Progenitor cell of endocrine pancreas (in vitro differentiated cells): ENCODE measurements around the gene FAM90A1. TPM values are rescaled to one million over a fixed set of nuclear protein-coding genes. Genes with fewer than 3 reads are reported as not detected.
A peak's percentile ranks its signal among the peaks of the same experiment; 100 is the strongest.
"Not testable (repeated sequence)": the region's sequence is repeated elsewhere in the genome, so short reads cannot be mapped to it uniquely, and the experiment has no call there.

Experiments used
- DNase-seq: peaks from one replicate; pipeline ENCODE4 v3.0.0; 2021; ENCODE audit warnings: low spot score; ENCODE audit not compliant: unreplicated experiment
- H3K27ac Mint-ChIP-seq: 2 replicates; pipeline ENCODE4 v1.8.0; 2021; ENCODE audit warnings: mild to moderate bottlenecking, moderate library complexity, mixed read lengths
- H3K27me3 Mint-ChIP-seq: 2 replicates; pipeline ENCODE4 v1.8.0; 2021; ENCODE audit warnings: mixed read lengths
- H3K36me3 Mint-ChIP-seq: 2 replicates; pipeline ENCODE4 v1.8.0; 2022; ENCODE audit warnings: mixed read lengths; ENCODE audit not compliant: insufficient read depth
- H3K4me1 Mint-ChIP-seq: 2 replicates; pipeline ENCODE4 v1.8.0; 2021; ENCODE audit warnings: low read depth, mixed read lengths
- H3K4me3 Mint-ChIP-seq: 2 replicates; pipeline ENCODE4 v1.8.0; 2021; ENCODE audit warnings: low read depth, mild to moderate bottlenecking, moderate library complexity, mixed read lengths
- H3K9me3 Mint-ChIP-seq: 2 replicates; pipeline ENCODE4 v1.8.0; 2021; ENCODE audit warnings: low read depth, mixed read lengths
- CTCF ChIP-seq: fragments of 200-600 bp; sonication (generic); IDR thresholded peaks from one replicate; pipeline ENCODE4 v1.5.0; 2021; ENCODE audit warnings: antibody characterized with exemption, mild to moderate bottlenecking; ENCODE audit not compliant: unreplicated experiment
- total RNA-seq: library from RNA; stranded (reverse); gene quantifications from 2 replicates; pipeline ENCODE4 v1.2.1, GENCODE V29; 2021

Gene FAM90A1
- total RNA-seq, 1 donor from 2014 or later, result not detected

- DNase-seq, result not testable (repeated sequence)
Observed at GRCh38 chr12:8218711-8219382, 8.6 kb downstream of the FAM90A1 start.

GRCh38 chr12:8197685-8198308, 29.6 kb downstream of the FAM90A1 start:
- not testable (repeated sequence) for H3K4me1 Mint-ChIP-seq, H3K27ac Mint-ChIP-seq, DNase-seq, H3K27me3 Mint-ChIP-seq, H3K9me3 Mint-ChIP-seq, H3K4me3 Mint-ChIP-seq, H3K36me3 Mint-ChIP-seq

More at GRCh38 chr12:8218711-8219382, 8.6 kb downstream of the FAM90A1 start:
- not testable (repeated sequence) for H3K36me3 Mint-ChIP-seq, H3K4me1 Mint-ChIP-seq, H3K27ac Mint-ChIP-seq, H3K27me3 Mint-ChIP-seq, H3K4me3 Mint-ChIP-seq, H3K9me3 Mint-ChIP-seq

GRCh38 chr12:8188088-8188487, 39.3 kb downstream of the FAM90A1 start:
- peak; percentile 11 for TF ChIP-seq CTCF

GRCh38 chr12:8184206-8184605, 43.2 kb downstream of the FAM90A1 start:
- H3K36me3 Mint-ChIP-seq, H3K4me1 Mint-ChIP-seq, H3K27me3 Mint-ChIP-seq, H3K9me3 Mint-ChIP-seq, H3K27ac Mint-ChIP-seq, DNase-seq, H3K4me3 Mint-ChIP-seq: not testable (repeated sequence)

More at GRCh38 chr12:8188088-8188487, 39.3 kb downstream of the FAM90A1 start:
- not testable (repeated sequence) for H3K4me1 Mint-ChIP-seq, H3K9me3 Mint-ChIP-seq, DNase-seq, H3K4me3 Mint-ChIP-seq, H3K27me3 Mint-ChIP-seq, H3K27ac Mint-ChIP-seq, H3K36me3 Mint-ChIP-seq

- H3K36me3 Mint-ChIP-seq, H3K4me3 Mint-ChIP-seq, DNase-seq, H3K9me3 Mint-ChIP-seq, H3K27ac Mint-ChIP-seq, H3K27me3 Mint-ChIP-seq, H3K4me1 Mint-ChIP-seq: not testable (repeated sequence)
Observed at GRCh38 chr12:8183346-8183745, 44.1 kb downstream of the FAM90A1 start.

GRCh38 chr12:8182923-8183322, 44.5 kb downstream of the FAM90A1 start:
- DNase-seq, H3K27ac Mint-ChIP-seq, H3K36me3 Mint-ChIP-seq, H3K9me3 Mint-ChIP-seq, H3K4me1 Mint-ChIP-seq, H3K27me3 Mint-ChIP-seq, H3K4me3 Mint-ChIP-seq: not testable (repeated sequence)

- Mint-ChIP-seq H3K4me3 (peak overlapping the region; percentile 69), H3K27ac (peak overlapping the region; percentile 22)
- not testable (repeated sequence) for H3K27me3 Mint-ChIP-seq, H3K9me3 Mint-ChIP-seq, H3K4me1 Mint-ChIP-seq, DNase-seq, H3K36me3 Mint-ChIP-seq
Observed at GRCh38 chr12:8181271-8181670, 46.1 kb downstream of the FAM90A1 start.

GRCh38 chr12:8179989-8180585, 47.3 kb downstream of the FAM90A1 start:
- peak; percentile 78 for DNase-seq
- H3K27ac Mint-ChIP-seq, result peak overlapping the region; percentile 75
- TF ChIP-seq CTCF, result peak; percentile 79
- not testable (repeated sequence) for H3K4me1 Mint-ChIP-seq, H3K9me3 Mint-ChIP-seq, H3K27me3 Mint-ChIP-seq, H3K36me3 Mint-ChIP-seq
- peak overlapping the region; percentile 69 for H3K4me3 Mint-ChIP-seq

GRCh38 chr12:8172911-8173310, 54.5 kb downstream of the FAM90A1 start:
- not testable (repeated sequence) for H3K36me3 Mint-ChIP-seq, H3K27me3 Mint-ChIP-seq, H3K9me3 Mint-ChIP-seq, H3K27ac Mint-ChIP-seq, DNase-seq, H3K4me1 Mint-ChIP-seq, H3K4me3 Mint-ChIP-seq
